Measurements from ENCODE around the gene SART1.

SART1 gene, protein sequence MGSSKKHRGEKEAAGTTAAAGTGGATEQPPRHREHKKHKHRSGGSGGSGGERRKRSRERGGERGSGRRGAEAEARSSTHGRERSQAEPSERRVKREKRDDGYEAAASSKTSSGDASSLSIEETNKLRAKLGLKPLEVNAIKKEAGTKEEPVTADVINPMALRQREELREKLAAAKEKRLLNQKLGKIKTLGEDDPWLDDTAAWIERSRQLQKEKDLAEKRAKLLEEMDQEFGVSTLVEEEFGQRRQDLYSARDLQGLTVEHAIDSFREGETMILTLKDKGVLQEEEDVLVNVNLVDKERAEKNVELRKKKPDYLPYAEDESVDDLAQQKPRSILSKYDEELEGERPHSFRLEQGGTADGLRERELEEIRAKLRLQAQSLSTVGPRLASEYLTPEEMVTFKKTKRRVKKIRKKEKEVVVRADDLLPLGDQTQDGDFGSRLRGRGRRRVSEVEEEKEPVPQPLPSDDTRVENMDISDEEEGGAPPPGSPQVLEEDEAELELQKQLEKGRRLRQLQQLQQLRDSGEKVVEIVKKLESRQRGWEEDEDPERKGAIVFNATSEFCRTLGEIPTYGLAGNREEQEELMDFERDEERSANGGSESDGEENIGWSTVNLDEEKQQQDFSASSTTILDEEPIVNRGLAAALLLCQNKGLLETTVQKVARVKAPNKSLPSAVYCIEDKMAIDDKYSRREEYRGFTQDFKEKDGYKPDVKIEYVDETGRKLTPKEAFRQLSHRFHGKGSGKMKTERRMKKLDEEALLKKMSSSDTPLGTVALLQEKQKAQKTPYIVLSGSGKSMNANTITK

GRCh38 chr11:65961267-65962140, at the start of gene SART1:
Gene SART1, plus strand, starts transcription at chr11:65961734. Its CDS starts 47 bp downstream, at chr11:65961781.
- peaks cover 39% of the 10 kb centered on the region for H3K79me2 ChIP-seq (ENCODE audit: control insufficient read depth, insufficient read depth, low read length, unreplicated experiment)
- H3K36me3 ChIP-seq (ENCODE audit: insufficient read depth, low read length) = peaks cover 15% of the 10 kb centered on the region; the same call in 1 of the 2 replicates
- peaks cover 15% of the 10 kb centered on the region for H3K4me1 ChIP-seq (ENCODE audit: control insufficient read depth, insufficient read depth, low read length, unreplicated experiment)
- peak within 1 kb of the TSS; percentile 98 for H2AFZ ChIP-seq (ENCODE audit: low read length, unreplicated experiment)
- H3K27me3 ChIP-seq (ENCODE audit: insufficient read depth, low read length) = no peaks in the 10 kb centered on the region
- peak within 1 kb of the TSS; percentile 89 for H3K27ac ChIP-seq (ENCODE audit: low read depth, low read length)
- H3K4me3 ChIP-seq (ENCODE audit: low read depth, low read length) = peak within 1 kb of the TSS; percentile 99

DNA sequence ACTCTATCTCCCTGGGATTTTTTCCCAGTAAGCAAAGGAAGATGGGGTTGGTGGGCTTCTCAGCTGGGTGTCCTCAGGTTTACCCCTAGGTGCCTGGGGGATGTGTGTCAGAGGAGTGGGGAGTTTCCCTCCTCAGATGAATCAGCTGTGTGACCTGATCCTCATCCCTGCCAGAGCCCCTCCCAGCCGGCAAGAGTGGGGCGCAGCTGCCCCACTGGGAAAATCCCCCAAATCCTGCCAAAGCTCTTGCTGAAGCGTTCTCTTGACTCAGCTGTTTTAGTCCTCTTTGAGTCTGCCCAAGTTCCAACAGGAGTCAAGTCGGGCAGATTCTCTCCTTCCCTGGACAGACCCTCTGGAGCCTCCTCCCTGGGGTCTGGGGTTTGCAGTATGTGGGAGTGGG, 48.7 kb upstream of the SART1 start:
- Histone ChIP-seq H3K4me3 (ENCODE audit: low read depth, low read length) (no peak overlapping the region), H3K79me2 (ENCODE audit: control insufficient read depth, insufficient read depth, low read length, unreplicated experiment) (peaks cover 20% of the 10 kb centered on the region), H2AFZ (ENCODE audit: low read length, unreplicated experiment) (no peak overlapping the region), H3K4me1 (ENCODE audit: control insufficient read depth, insufficient read depth, low read length, unreplicated experiment) (peaks cover 78% of the 10 kb centered on the region), H3K27me3 (ENCODE audit: insufficient read depth, low read length) (no peaks in the 10 kb centered on the region), H3K36me3 (ENCODE audit: insufficient read depth, low read length) (peaks cover 2% of the 10 kb centered on the region; the same call in 1 of the 2 replicates), H3K27ac (ENCODE audit: low read depth, low read length) (peak overlapping the region; percentile 91)

- Histone ChIP-seq H3K27me3 (ENCODE audit: insufficient read depth, low read length) (no peaks in the 10 kb centered on the region), H3K4me1 (ENCODE audit: control insufficient read depth, insufficient read depth, low read length, unreplicated experiment) (peaks cover 76% of the 10 kb centered on the region), H3K36me3 (ENCODE audit: insufficient read depth, low read length) (peaks cover 2% of the 10 kb centered on the region; the same call in 1 of the 2 replicates), H3K79me2 (ENCODE audit: control insufficient read depth, insufficient read depth, low read length, unreplicated experiment) (peaks cover 38% of the 10 kb centered on the region), H3K27ac (ENCODE audit: low read depth, low read length) (peak overlapping the region; percentile 91), H2AFZ (ENCODE audit: low read length, unreplicated experiment) (no peak overlapping the region), H3K4me3 (ENCODE audit: low read depth, low read length) (peak overlapping the region; percentile 2; the same call in 1 of the 2 replicates)
Observed at GRCh38 chr11:65915101-65915820, 46.3 kb upstream of the SART1 start.

DNA sequence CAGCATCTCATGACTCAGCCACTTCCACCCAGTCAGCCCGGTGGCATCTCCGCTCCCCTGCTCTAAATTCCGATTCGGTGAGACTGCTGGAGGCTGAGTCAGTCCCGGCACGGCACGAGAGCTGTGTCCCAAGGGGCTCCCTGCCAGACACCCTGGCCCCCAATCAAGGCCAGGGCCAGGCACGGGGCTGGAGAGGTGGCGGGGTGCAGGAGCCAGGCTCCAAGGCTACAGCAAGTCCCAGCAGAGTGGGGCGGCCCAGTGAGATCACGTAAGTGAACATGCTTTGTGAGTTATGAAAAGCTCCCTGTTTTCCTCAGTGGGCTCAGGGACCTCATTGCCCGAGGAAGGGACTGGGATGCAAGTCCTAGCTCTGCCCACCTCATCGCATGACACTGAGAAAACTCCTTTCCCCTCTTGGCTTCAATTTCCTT, 45.7 kb upstream of the SART1 start:
- Histone ChIP-seq H3K27me3 (ENCODE audit: insufficient read depth, low read length) (no peaks in the 10 kb centered on the region), H3K4me3 (ENCODE audit: low read depth, low read length) (peak overlapping the region; percentile 97), H3K79me2 (ENCODE audit: control insufficient read depth, insufficient read depth, low read length, unreplicated experiment) (peaks cover 44% of the 10 kb centered on the region), H2AFZ (ENCODE audit: low read length, unreplicated experiment) (no peak overlapping the region), H3K27ac (ENCODE audit: low read depth, low read length) (peak overlapping the region; percentile 91), H3K4me1 (ENCODE audit: control insufficient read depth, insufficient read depth, low read length, unreplicated experiment) (peaks cover 75% of the 10 kb centered on the region), H3K36me3 (ENCODE audit: insufficient read depth, low read length) (peaks cover 5% of the 10 kb centered on the region; the same call in 1 of the 2 replicates)

DNA sequence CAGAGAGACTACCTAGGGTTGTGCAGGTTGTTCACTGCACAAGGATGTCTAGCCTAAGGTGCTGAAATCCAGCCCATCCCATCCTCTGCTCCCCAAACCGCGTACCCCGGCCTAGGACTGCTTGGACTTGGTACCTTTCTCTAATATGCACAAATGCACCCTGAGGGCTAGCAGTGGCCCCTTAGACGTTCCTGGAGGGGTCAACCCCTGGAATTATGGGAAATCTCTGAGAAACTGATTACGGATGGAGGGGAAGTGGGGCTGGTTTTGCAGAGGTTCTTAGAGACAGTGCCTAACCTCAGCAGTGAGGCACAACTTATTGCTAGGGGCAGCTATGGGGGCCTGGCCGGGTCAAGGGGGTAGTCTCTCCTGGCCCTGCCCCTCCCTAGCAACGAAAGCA, 45.1 kb upstream of the SART1 start:
- peak overlapping the region; percentile 97 for H3K4me3 ChIP-seq (ENCODE audit: low read depth, low read length)
- H3K4me1 ChIP-seq (ENCODE audit: control insufficient read depth, insufficient read depth, low read length, unreplicated experiment) = peaks cover 75% of the 10 kb centered on the region
- peak overlapping the region; percentile 91 for H3K27ac ChIP-seq (ENCODE audit: low read depth, low read length)
- H3K36me3 ChIP-seq (ENCODE audit: insufficient read depth, low read length) = peaks cover 6% of the 10 kb centered on the region; the same call in 1 of the 2 replicates
- H3K27me3 ChIP-seq (ENCODE audit: insufficient read depth, low read length) = no peaks in the 10 kb centered on the region
- H3K79me2 ChIP-seq (ENCODE audit: control insufficient read depth, insufficient read depth, low read length, unreplicated experiment) = peaks cover 49% of the 10 kb centered on the region
- H2AFZ ChIP-seq (ENCODE audit: low read length, unreplicated experiment) = no peak overlapping the region

GRCh38 chr11:65917077-65917433, 44.5 kb upstream of the SART1 start:
- H3K4me1 ChIP-seq (ENCODE audit: control insufficient read depth, insufficient read depth, low read length, unreplicated experiment) = peaks cover 72% of the 10 kb centered on the region
- peaks cover 6% of the 10 kb centered on the region; the same call in 1 of the 2 replicates for H3K36me3 ChIP-seq (ENCODE audit: insufficient read depth, low read length)
- peak overlapping the region; percentile 91 for H3K27ac ChIP-seq (ENCODE audit: low read depth, low read length)
- no peak overlapping the region for H2AFZ ChIP-seq (ENCODE audit: low read length, unreplicated experiment)
- no peaks in the 10 kb centered on the region for H3K27me3 ChIP-seq (ENCODE audit: insufficient read depth, low read length)
- H3K4me3 ChIP-seq (ENCODE audit: low read depth, low read length) = peak overlapping the region; percentile 97
- peaks cover 54% of the 10 kb centered on the region for H3K79me2 ChIP-seq (ENCODE audit: control insufficient read depth, insufficient read depth, low read length, unreplicated experiment)

DNA sequence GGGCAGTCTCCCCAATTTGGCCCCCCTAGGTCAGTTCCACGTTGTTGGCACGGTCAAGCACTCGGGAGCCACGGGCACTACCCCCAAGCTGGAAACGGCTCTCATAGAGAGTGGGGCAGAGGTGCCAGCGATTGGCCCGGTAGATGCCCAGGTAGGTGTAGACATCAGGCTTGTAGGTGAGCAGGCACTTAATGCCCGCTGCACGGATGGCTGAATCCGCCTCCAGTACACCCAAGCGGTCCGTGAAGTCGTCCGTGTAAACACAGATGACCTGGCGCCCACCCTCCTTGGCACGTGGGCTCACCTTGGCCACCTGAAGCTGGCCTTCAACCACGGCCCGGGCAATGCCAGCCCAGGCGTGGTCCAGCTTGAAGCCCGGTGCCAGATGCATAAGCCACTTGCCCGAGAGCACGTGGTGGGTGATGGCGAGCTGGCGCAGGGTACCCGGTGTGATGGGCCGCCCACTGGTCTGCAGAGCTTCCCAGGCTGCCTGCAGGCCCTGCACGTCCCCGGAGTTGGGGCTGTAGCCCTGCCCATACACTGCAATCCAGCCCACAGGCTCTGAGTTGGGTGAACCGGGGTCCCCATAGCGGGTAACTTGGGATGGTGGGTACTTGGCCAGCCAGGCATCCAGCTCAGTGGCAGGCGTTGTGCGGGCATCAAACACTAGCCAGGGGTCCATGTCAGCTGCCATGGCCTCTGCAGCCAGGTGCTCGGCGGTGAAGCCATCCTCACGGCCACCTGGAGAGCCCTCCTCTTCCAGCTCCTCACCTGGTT, 43.9 kb upstream of the SART1 start:
- peaks cover 10% of the 10 kb centered on the region for H3K36me3 ChIP-seq (ENCODE audit: insufficient read depth, low read length)
- H2AFZ ChIP-seq (ENCODE audit: low read length, unreplicated experiment) = no peak overlapping the region
- peak overlapping the region; percentile 97 for H3K4me3 ChIP-seq (ENCODE audit: low read depth, low read length)
- H3K27ac ChIP-seq (ENCODE audit: low read depth, low read length) = peak overlapping the region; percentile 91
- no peaks in the 10 kb centered on the region for H3K27me3 ChIP-seq (ENCODE audit: insufficient read depth, low read length)
- H3K4me1 ChIP-seq (ENCODE audit: control insufficient read depth, insufficient read depth, low read length, unreplicated experiment) = peaks cover 66% of the 10 kb centered on the region
- peaks cover 59% of the 10 kb centered on the region for H3K79me2 ChIP-seq (ENCODE audit: control insufficient read depth, insufficient read depth, low read length, unreplicated experiment)

DNA sequence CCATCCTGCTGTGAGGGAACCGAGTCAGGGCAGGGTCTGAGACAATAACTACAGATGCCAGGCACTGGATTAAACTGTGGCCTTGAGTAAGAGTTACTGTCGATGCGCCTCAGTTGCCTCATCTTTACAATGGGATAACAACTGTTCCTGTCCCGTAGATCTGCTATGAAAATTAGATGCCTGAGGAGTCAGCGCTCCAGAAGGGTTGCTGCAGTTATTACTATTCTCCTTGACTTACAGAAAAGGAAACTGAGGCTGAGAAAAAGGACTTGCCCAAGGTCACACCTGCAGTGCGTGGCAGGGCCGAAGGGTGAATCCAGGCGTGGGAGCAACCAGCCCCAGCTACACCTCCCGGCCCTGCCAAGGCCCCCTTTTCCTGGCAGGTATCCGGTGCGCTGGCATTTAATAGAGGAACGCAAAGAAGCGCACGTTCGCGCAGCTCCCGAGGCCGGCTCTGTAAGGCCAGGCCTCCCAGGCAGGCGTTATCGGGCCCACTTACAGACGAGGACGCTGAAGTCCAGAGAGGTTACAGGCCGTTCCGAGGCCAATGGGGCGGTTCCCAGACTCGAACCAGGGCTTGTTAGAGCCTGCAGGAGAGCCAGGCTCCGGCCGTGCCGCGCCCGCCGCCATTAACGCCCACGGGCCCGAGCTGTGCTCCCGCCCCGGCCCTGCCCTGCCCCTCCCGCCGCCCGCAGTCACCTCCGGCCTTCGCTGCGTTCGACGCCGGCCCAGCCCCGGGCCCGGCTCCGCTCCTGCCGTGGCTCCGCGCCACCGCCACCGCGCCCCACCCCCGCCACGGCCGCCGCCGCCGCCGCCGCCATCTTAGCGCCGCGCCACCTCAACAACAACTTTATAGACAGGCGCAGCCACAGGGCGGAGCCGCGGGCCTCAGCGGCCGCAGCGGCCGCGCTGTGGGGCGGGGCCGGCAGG, 43.1 kb upstream of the SART1 start, which contains the start of gene C11orf68:
C11orf68 (minus strand) TSS at position 852 of the 930 bp plus-strand sequence; CDS start at position 821, 31 bp downstream.
- Histone ChIP-seq H3K4me3 (ENCODE audit: low read depth, low read length) (peak within 1 kb of the TSS; percentile 97), H3K27ac (ENCODE audit: low read depth, low read length) (peak within 1 kb of the TSS; percentile 91), H3K79me2 (ENCODE audit: control insufficient read depth, insufficient read depth, low read length, unreplicated experiment) (peaks cover 59% of the 10 kb centered on the region), H3K4me1 (ENCODE audit: control insufficient read depth, insufficient read depth, low read length, unreplicated experiment) (peaks cover 58% of the 10 kb centered on the region), H3K27me3 (ENCODE audit: insufficient read depth, low read length) (no peaks in the 10 kb centered on the region), H2AFZ (ENCODE audit: low read length, unreplicated experiment) (peak within 1 kb of the TSS; percentile 5), H3K36me3 (ENCODE audit: insufficient read depth, low read length) (peaks cover 18% of the 10 kb centered on the region)

All from ACC112 (cell line).